MCF 10A (cell line): ENCODE data around the gene ADGRL1. TPM values are rescaled to one million over a fixed set of nuclear protein-coding genes. Genes with fewer than 3 reads are reported as not detected.

ENCODE experiments used
- BruUV-seq: library from RNA; stranded (reverse); fragments of 400-500 nt; replicated peaks from 2 replicates; lab custom pipeline; 2021; lab: Mats Ljungman, UMichigan
- CTCF ChIA-PET: fragments of 300-600 bp; sonication (Branson Sonifier 250); formaldehyde crosslinking; extraction: SDS; loops from one replicate; lab custom pipeline; 2021; ENCODE audit warnings: antibody characterized with exemption, inconsistent platforms; lab: Yijun Ruan, JAX
- POLR2A ChIA-PET: fragments of 300-600, 350-650 bp; sonication (Branson Sonifier 250); formaldehyde crosslinking; extraction: SDS; loops from one replicate; lab custom pipeline; 2020; ENCODE audit warnings: antibody characterized with exemption, inconsistent platforms; lab: Yijun Ruan, JAX
- DNase-seq: peaks from one replicate; pipeline ENCODE4 v3.0.0-alpha.2; 2018; ENCODE audit not compliant: unreplicated experiment
- H3K27ac Mint-ChIP-seq: one replicate; pipeline ENCODE4 v1.8.0; 2022; ENCODE audit warnings: mild to moderate bottlenecking, low read depth, mixed read lengths; ENCODE audit not compliant: unreplicated experiment
- H3K27me3 Mint-ChIP-seq: one replicate; pipeline ENCODE4 v1.8.0; 2022; ENCODE audit warnings: mixed read lengths; ENCODE audit not compliant: insufficient read depth, unreplicated experiment
- H3K36me3 Mint-ChIP-seq: one replicate; pipeline ENCODE4 v1.8.0; 2022; ENCODE audit warnings: mild to moderate bottlenecking, moderate library complexity, mixed read lengths; ENCODE audit not compliant: insufficient read depth, unreplicated experiment
- H3K4me1 Mint-ChIP-seq: one replicate; pipeline ENCODE4 v1.8.0; 2022; ENCODE audit warnings: mixed read lengths; ENCODE audit not compliant: insufficient read depth, unreplicated experiment
- H3K4me3 Mint-ChIP-seq: one replicate; pipeline ENCODE4 v1.8.0; 2022; ENCODE audit warnings: mild to moderate bottlenecking, moderate library complexity, mixed read lengths; ENCODE audit not compliant: unreplicated experiment
- H3K9me3 Mint-ChIP-seq: one replicate; pipeline ENCODE4 v1.8.0; 2022; ENCODE audit warnings: mixed read lengths; ENCODE audit not compliant: unreplicated experiment
- intact Hi-C: fragments of 100-400 bp; cut with micrococcal nuclease; formaldehyde crosslinking; loops from 2 replicates; pipeline ENCODE4 v1.14.1; 2022
- total RNA-seq: library from RNA; stranded (reverse); gene quantifications from 2 replicates; pipeline ENCODE4 v1.2.3, GENCODE V29; 2022
- TF ChIP-seq, protein P1 (sequence below): fragments of 200-600 bp; IDR thresholded peaks from one replicate; pipeline ENCODE4 v1.8.0; 2022; ENCODE audit warnings: antibody characterized with exemption, mild to moderate bottlenecking; ENCODE audit not compliant: unreplicated experiment

Gene ADGRL1
- total RNA-seq, 1 experiment from 2014 or later = 15.9 TPM

DNA sequence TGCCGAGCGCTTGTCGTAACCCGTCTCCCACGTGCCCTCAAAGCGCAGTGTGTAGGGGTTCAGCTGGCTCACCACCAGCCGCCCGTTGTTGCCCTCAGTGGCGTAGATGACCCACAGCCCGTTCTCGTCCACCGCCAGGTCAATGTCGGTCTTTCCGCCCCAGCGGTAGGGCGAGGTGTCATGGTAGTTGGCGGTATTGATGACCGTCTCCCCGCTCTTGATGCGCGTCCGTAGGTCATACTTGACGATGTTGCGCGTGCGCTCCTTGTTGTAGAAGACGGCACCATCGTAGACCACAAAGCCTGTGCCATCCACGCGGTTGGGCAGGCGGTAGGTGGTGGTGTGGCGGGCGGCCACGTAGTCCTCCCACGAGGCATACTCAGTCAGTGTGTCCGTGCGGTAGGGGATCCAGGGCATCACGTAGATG, 43.1 kb downstream of the ADGRL1 start:
- CTCF ChIA-PET = no interaction called here
- no peak overlapping the region for H3K4me3 Mint-ChIP-seq
- H3K36me3 Mint-ChIP-seq = peaks cover 24% of the 10 kb centered on the region
- intact Hi-C loops = no loop called here
- TF ChIP-seq, protein P1, sequence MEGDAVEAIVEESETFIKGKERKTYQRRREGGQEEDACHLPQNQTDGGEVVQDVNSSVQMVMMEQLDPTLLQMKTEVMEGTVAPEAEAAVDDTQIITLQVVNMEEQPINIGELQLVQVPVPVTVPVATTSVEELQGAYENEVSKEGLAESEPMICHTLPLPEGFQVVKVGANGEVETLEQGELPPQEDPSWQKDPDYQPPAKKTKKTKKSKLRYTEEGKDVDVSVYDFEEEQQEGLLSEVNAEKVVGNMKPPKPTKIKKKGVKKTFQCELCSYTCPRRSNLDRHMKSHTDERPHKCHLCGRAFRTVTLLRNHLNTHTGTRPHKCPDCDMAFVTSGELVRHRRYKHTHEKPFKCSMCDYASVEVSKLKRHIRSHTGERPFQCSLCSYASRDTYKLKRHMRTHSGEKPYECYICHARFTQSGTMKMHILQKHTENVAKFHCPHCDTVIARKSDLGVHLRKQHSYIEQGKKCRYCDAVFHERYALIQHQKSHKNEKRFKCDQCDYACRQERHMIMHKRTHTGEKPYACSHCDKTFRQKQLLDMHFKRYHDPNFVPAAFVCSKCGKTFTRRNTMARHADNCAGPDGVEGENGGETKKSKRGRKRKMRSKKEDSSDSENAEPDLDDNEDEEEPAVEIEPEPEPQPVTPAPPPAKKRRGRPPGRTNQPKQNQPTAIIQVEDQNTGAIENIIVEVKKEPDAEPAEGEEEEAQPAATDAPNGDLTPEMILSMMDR = no peak
- H3K4me1 Mint-ChIP-seq = no peaks in the 10 kb centered on the region
- H3K9me3 Mint-ChIP-seq = no peaks in the 10 kb centered on the region
- H3K27me3 Mint-ChIP-seq = no peaks in the 10 kb centered on the region
- no TSS peak for BruUV-seq
- DNase-seq = no peak
- H3K27ac Mint-ChIP-seq = no peak overlapping the region
- POLR2A ChIA-PET = no interaction called here

DNA sequence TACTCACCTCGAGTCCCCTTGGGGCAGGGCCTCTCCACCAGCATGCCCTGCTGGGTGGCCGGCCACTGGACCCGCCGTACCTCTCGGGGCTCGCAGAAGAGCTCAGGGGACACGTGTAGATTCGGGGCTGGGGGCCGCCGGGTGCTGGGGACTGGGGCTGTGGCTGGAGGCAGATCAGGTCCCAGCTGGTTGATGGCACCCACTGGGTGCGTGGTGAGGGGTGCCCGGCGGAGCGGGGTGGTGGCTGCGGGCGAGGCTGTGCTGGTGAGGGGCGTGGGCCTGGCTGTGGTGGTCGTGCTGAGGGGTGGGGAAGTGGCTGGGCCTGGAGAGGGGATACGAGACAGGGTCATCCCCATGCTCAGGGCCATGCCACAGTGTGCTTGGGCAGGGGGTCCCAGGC, 44.7 kb downstream of the ADGRL1 start:
- H3K27me3 Mint-ChIP-seq = no peaks in the 10 kb centered on the region
- no peaks in the 10 kb centered on the region for H3K4me1 Mint-ChIP-seq
- H3K27ac Mint-ChIP-seq = no peak overlapping the region
- BruUV-seq = no TSS peak
- no peaks in the 10 kb centered on the region for H3K9me3 Mint-ChIP-seq
- POLR2A ChIA-PET = no interaction called here
- H3K36me3 Mint-ChIP-seq = peaks cover 35% of the 10 kb centered on the region
- no peak for DNase-seq
- CTCF ChIA-PET = interaction anchor here (2.2 kb wide), 1 partner anchor 22 kb away, joined by 7 read pairs; no protein-coding TSS in a partner anchor
- intact Hi-C loops = no loop called here
- TF ChIP-seq, protein P1 = no peak
- no peak overlapping the region for H3K4me3 Mint-ChIP-seq

DNA sequence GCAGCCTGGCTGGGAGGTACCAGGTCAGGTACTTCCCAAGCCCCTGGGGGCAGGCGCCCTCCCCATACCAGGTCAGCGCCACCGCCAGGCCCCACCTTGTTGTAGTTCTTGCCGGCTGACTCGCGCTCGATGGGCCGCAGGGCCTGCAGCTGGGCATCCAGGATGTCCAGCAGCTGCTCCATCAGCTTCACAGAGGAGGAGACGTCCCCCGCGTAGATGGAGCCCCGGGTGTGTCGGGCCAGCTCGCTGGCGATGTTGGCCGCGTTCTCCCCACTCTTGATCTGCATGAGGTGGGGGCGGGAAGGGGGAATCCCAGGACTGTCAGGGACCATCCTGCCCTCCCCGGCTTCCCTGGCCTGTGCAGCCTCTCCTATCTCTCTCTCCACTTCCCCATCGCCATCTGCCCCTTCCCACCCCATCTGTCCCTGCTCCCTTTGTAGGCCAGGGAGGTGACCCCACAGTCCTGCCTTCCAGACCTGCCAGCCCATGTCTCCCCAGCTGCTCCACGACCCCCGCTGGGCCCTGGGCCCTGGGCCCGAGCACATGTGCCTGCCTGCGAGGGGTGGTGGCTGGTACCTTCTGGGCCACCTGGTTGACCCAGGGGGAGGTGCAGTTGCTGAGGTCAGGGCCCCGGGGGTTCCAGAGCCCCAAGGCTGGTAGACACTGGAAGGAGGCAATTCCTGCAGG, 45.8 kb downstream of the ADGRL1 start:
- Mint-ChIP-seq H3K27ac (no peak overlapping the region), H3K36me3 (peaks cover 35% of the 10 kb centered on the region)

DNA sequence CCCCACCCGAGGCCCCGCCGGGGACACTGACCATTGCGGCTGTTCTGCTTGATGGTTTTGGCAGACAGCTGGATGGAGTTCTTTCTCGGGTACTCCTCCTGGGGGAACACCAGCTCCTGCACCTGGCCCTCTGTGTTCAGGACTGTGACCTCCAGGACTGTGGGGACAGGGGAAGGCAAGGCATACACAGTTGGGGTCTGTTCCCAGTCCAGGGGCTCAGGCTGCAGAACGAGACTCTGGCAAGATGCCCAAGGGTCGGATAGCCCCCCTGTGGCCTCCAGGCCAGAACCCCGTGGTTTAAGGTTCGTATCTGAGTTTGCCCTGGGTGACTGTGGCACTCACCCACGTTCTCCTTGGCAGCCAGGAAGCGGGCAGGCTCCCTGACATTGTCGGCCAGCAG, 46.9 kb downstream of the ADGRL1 start:
- TF ChIP-seq, protein P1 = no peak
- Mint-ChIP-seq H3K36me3 (peaks cover 35% of the 10 kb centered on the region), H3K4me3 (no peak overlapping the region), H3K27me3 (no peaks in the 10 kb centered on the region), H3K27ac (no peak overlapping the region), H3K4me1 (peaks cover 4% of the 10 kb centered on the region), H3K9me3 (no peaks in the 10 kb centered on the region)
- intact Hi-C loops = no loop called here
- ChIA-PET POLR2A (no interaction called here), CTCF (interaction anchor here (0.6 to 1.2 kb wide), 4 partner anchors 10 to 201 kb away, joined by 3 to 4 read pairs (median 3); no protein-coding TSS in a partner anchor)
- BruUV-seq = no TSS peak
- DNase-seq = no peak

More for the DNA sequence above, 45.8 kb downstream of the ADGRL1 start:
- Mint-ChIP-seq H3K9me3 (no peaks in the 10 kb centered on the region), H3K27me3 (no peaks in the 10 kb centered on the region), H3K4me1 (no peaks in the 10 kb centered on the region), H3K4me3 (no peak overlapping the region)
- intact Hi-C loops = no loop called here
- no peak for DNase-seq
- TF ChIP-seq, protein P1 = no peak
- ChIA-PET POLR2A (interaction anchor here (0.6 kb wide), 1 partner anchor 345 kb away, joined by 4 read pairs; no protein-coding TSS in a partner anchor), CTCF (interaction anchor here (1.0 to 2.2 kb wide), 2 partner anchors 11 to 21 kb away, joined by 4 to 7 read pairs; no protein-coding TSS in a partner anchor)
- no TSS peak for BruUV-seq
